ENCODE data around the gene SREBF2. TPM values are rescaled to one million over a fixed set of nuclear protein-coding genes. Genes with fewer than 3 reads are reported as not detected.

Gene SREBF2
- total RNA-seq, 2 donors from 2014 or later = 159 to 192 TPM

GRCh38 chr22:41893591-41894375, 60.9 kb downstream of the SREBF2 start:
- H3K9ac ChIP-seq (ENCODE audit: low read depth in 2 of 2, low read length in 2 of 2) = no peak overlapping the region
- no peaks in the 10 kb centered on the region for H3K4me1 ChIP-seq
- no peak for DNase-seq
- no peak for TF ChIP-seq CTCF (IDR thresholded peaks at IDR 0.05)
- H3K27ac ChIP-seq = no peak overlapping the region
- H3K9me3 ChIP-seq = no peaks in the 10 kb centered on the region
- no peaks in the 10 kb centered on the region for H3K27me3 ChIP-seq
- H3K36me3 ChIP-seq = peaks cover 43% of the 10 kb centered on the region
- no peak overlapping the region for H3K4me3 ChIP-seq
- intact Hi-C loops (cut with DNase I) = no loop called here

- intact Hi-C loops (cut with DNase I) = no loop called here
- Histone ChIP-seq H3K27ac (no peak overlapping the region), H3K36me3 (peaks cover 41% of the 10 kb centered on the region), H3K4me1 (no peaks in the 10 kb centered on the region), H3K9me3 (no peaks in the 10 kb centered on the region), H3K9ac (ENCODE audit: low read depth in 2 of 2, low read length in 2 of 2) (no peak overlapping the region), H3K27me3 (no peaks in the 10 kb centered on the region), H3K4me3 (no peak overlapping the region)
- no peak for DNase-seq
- TF ChIP-seq CTCF (IDR thresholded peaks at IDR 0.05) = no peak
Observed at GRCh38 chr22:41898645-41899044, 65.7 kb downstream of the SREBF2 start.

- H3K27me3 ChIP-seq = no peaks in the 10 kb centered on the region
- H3K9ac ChIP-seq (ENCODE audit: low read depth in 2 of 2, low read length in 2 of 2) = no peak overlapping the region
- peaks cover 37% of the 10 kb centered on the region for H3K36me3 ChIP-seq
- no peaks in the 10 kb centered on the region for H3K4me1 ChIP-seq
- H3K9me3 ChIP-seq = no peaks in the 10 kb centered on the region
- intact Hi-C loops (cut with DNase I) = no loop called here
- no peak for TF ChIP-seq CTCF (IDR thresholded peaks at IDR 0.05)
- H3K4me3 ChIP-seq = no peak overlapping the region
- no peak overlapping the region for H3K27ac ChIP-seq
- no peak for DNase-seq
Observed at GRCh38 chr22:41899110-41899509, 66.2 kb downstream of the SREBF2 start.

- DNase-seq = no peak
- H3K27me3 ChIP-seq = no peaks in the 10 kb centered on the region
- intact Hi-C loops (cut with DNase I) = no loop called here
- no peak for TF ChIP-seq CTCF (IDR thresholded peaks at IDR 0.05)
- no peak overlapping the region for H3K4me3 ChIP-seq
- no peaks in the 10 kb centered on the region for H3K4me1 ChIP-seq
- no peaks in the 10 kb centered on the region for H3K9me3 ChIP-seq
- no peak overlapping the region for H3K27ac ChIP-seq
- peaks cover 27% of the 10 kb centered on the region for H3K36me3 ChIP-seq
- H3K9ac ChIP-seq (ENCODE audit: low read depth in 2 of 2, low read length in 2 of 2) = no peak overlapping the region
Observed at GRCh38 chr22:41899992-41900651, 67.2 kb downstream of the SREBF2 start.

GRCh38 chr22:41900652-41901312, 67.9 kb downstream of the SREBF2 start:
- no peak for TF ChIP-seq CTCF (IDR thresholded peaks at IDR 0.05)
- Histone ChIP-seq H3K36me3 (peaks cover 27% of the 10 kb centered on the region), H3K9ac (ENCODE audit: low read depth in 2 of 2, low read length in 2 of 2) (no peak overlapping the region)

More at GRCh38 chr22:41900652-41901312, 67.9 kb downstream of the SREBF2 start:
- H3K4me3 ChIP-seq = no peak overlapping the region
- no peak for DNase-seq
- no peaks in the 10 kb centered on the region for H3K9me3 ChIP-seq
- no peak overlapping the region for H3K27ac ChIP-seq
- no peaks in the 10 kb centered on the region for H3K27me3 ChIP-seq
- no peaks in the 10 kb centered on the region for H3K4me1 ChIP-seq
- intact Hi-C loops (cut with DNase I) = no loop called here

Measured in colonic mucosa (tissue), 4 donors.